GM12874 (cell line): ENCODE measurements around the gene FIBIN.

Source experiments
- TF ChIP-seq, protein P1 (sequence below): IDR thresholded peaks from 2 replicates; pipeline ENCODE4 v1.5.1; 2011; ENCODE audit warnings: low read depth, mild to moderate bottlenecking, control low read depth, low read length, moderate library complexity; ENCODE audit not compliant: insufficient read depth

Gene FIBIN

DNA sequence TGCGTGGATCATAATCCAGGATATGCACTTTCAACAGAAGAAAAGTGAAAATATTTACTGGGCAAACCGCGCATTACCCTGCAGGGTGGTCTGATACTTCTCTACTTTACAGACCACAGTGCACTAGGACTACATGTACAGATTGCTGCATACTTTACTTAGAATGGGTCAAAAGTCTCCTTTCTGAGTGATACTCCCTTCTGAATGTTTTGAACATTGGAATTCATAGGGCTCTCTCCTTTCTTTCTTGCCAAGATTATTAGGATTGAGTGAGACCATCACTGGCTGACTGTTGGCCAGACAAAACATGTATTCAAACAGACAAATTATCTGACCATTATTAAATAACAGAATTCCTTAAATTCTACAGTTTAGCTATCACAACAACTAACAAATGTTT, 6.6 kb upstream of the FIBIN start:
- TF ChIP-seq, protein P1, sequence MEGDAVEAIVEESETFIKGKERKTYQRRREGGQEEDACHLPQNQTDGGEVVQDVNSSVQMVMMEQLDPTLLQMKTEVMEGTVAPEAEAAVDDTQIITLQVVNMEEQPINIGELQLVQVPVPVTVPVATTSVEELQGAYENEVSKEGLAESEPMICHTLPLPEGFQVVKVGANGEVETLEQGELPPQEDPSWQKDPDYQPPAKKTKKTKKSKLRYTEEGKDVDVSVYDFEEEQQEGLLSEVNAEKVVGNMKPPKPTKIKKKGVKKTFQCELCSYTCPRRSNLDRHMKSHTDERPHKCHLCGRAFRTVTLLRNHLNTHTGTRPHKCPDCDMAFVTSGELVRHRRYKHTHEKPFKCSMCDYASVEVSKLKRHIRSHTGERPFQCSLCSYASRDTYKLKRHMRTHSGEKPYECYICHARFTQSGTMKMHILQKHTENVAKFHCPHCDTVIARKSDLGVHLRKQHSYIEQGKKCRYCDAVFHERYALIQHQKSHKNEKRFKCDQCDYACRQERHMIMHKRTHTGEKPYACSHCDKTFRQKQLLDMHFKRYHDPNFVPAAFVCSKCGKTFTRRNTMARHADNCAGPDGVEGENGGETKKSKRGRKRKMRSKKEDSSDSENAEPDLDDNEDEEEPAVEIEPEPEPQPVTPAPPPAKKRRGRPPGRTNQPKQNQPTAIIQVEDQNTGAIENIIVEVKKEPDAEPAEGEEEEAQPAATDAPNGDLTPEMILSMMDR: no peak

DNA sequence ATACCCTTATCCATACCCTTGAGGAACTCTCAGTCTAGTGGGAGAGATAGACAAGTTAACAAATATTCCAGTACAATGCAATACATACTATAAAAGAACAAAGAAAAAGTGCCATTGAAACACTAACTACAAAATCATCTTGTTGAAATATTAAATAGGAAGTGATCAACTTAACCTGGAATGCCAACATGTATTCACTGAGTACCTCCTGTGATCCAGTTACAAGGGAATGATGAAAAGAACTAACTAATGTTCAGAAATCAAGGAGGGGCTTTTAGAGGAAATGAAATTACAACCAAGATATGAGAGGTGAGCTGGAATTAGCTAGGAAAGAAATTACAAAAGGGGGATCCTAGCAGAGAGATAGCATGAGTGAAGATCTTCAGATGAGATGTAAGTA, 6.2 kb upstream of the FIBIN start:
- TF ChIP-seq, protein P1: no peak

DNA sequence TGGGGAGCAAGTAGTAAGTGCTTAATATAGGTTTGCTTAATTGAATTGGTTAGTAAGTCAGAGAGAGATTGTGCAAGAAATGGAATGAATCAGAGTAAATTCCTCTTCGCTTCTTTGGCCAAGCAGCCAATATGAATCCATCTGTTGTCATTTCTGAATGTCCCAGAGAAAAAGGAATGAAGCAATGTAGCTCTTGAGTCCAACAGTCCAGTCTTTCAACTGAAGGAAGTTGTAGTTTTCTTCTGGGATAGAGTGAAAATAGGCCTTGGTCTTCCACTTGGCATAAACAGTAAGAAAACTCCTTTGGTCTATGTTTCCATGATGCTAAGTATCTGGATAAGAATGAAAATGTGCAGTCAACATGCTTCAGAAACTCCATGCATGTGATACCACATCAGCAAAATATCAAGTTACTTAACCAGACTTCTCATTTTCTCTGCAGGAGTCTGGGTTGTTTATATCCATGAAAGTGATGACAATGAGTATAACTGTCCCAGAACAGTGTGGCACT, 1.8 kb upstream of the FIBIN start:
- TF ChIP-seq, protein P1: no peak

DNA sequence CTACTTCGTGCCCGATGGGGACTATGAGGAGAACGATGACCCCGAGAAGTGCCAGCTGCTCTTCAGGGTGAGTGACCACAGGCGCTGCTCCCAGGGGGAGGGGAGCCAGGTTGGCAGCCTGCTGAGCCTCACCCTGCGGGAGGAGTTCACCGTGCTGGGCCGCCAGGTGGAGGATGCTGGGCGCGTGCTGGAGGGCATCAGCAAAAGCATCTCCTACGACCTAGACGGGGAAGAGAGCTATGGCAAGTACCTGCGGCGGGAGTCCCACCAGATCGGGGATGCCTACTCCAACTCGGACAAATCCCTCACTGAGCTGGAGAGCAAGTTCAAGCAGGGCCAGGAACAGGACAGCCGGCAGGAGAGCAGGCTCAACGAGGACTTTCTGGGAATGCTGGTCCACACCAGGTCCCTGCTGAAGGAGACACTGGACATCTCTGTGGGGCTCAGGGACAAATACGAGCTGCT, 751 bp downstream of the FIBIN start:
- TF ChIP-seq, protein P1: no peak

DNA sequence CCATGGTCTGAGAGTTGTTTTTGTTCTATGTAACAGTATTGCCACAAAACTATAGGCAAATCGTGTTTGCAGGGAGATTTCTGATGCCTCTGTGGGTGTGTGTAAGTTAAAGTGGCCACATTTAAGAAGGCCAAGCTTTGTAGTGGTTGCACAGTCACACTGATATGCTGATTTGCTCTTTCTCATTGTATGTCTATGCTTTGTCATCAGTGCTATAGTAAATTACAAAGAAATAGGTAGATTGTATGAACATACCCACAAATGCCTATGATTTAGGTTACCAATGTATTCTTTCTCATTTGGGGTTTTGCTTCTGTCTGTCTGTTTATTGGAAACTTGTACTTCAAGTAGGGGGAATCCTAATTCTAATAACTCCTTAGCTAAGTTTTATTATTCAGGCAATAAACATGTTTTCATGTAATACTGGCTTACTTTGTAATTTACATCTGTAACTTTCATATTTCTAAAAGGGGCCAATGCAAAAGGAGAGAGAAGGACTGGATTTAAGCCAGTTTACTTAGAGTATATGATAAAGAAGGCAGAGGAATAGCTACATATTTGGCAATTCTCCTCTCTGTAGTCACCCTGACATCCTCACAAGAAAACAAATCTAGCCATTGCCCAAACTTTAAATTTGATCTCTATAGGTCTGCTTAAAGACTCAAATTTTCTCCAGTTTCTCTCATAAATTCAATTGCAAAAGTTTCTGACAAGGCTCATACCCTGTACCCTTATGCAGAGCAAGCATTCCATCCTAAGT, 2.0 kb downstream of the FIBIN start:
- TF ChIP-seq, protein P1: no peak

DNA sequence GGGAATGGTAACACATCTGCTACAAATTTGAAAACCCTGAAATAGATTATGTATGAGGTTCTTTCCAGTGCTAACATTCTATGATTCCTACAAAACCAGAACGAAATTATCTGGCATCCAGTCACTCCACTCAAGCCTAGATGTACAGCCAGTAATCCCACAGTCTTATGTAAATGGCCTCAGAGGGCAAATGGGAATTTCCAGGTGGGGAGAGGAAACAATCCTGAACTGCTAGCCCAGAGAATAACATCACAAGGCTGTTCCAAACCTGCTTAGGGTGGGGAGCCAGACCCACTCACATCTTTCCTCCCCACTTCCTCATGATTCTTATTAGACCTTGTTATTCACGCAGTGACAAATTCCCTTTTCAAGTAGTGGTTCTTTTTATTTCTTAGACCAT, 3.5 kb downstream of the FIBIN start:
- TF ChIP-seq, protein P1: no peak

DNA sequence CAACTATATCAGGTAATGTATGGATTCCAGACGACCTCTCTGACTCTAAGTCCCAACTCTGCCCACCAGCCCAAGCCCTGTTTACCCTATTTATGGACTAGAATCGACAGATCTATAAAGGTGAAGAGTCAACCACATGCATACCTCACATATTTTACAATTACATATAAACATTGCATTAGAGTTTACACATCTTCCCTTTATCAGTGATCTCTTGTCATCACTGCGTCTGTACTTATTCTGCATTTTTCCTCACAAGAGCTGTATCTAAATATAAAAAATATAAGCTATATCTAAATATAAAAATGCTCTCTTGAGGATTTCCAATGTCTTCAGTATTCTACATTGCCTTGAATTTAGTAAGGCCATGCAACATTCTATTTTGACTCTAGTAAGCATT, 8.5 kb downstream of the FIBIN start:
- TF ChIP-seq, protein P1: no peak
